Chondrocyte (in vitro differentiated cells): ENCODE data around the gene TAL1. TPM values are rescaled to one million over a fixed set of nuclear protein-coding genes. Genes with fewer than 3 reads are reported as not detected.
"Not testable (repeated sequence)": the region's sequence is repeated elsewhere in the genome, so short reads cannot be mapped to it uniquely, and the experiment has no call there.

Experiments
- DNase-seq: peaks from one replicate; pipeline ENCODE4 v3.0.0; 2021; ENCODE audit warnings: mixed read lengths, low spot score
- H3K27ac Mint-ChIP-seq: one replicate; pipeline ENCODE4 v1.8.0; 2021; ENCODE audit warnings: mild to moderate bottlenecking, moderate library complexity, mixed read lengths; ENCODE audit not compliant: unreplicated experiment
- H3K27me3 Mint-ChIP-seq: 2 replicates; pipeline ENCODE4 v1.8.0; 2021; ENCODE audit warnings: low read depth, mixed read lengths
- H3K36me3 Mint-ChIP-seq: 2 replicates; pipeline ENCODE4 v1.8.0; 2021; ENCODE audit warnings: low read depth, mixed read lengths
- H3K4me1 Mint-ChIP-seq: 2 replicates; pipeline ENCODE4 v1.8.0; 2021; ENCODE audit warnings: low read depth, mild to moderate bottlenecking, mixed read lengths
- H3K4me3 Mint-ChIP-seq: one replicate; pipeline ENCODE4 v1.8.0; 2021; ENCODE audit warnings: mild to moderate bottlenecking, moderate library complexity, mixed read lengths; ENCODE audit not compliant: unreplicated experiment
- H3K9me3 Mint-ChIP-seq: 2 replicates; pipeline ENCODE4 v1.8.0; 2021; ENCODE audit warnings: low read depth, mixed read lengths
- CTCF ChIP-seq: fragments of 200-600 bp; sonication (generic); IDR thresholded peaks from 2 replicates; pipeline ENCODE4 v1.5.0; 2021; ENCODE audit warnings: antibody characterized with exemption, mild to moderate bottlenecking, moderate library complexity
- total RNA-seq: library from RNA; stranded (reverse); gene quantifications from 3 replicates; pipeline ENCODE4 v1.2.1, GENCODE V29; 2021

Gene TAL1
- total RNA-seq, 1 donor from 2014 or later: 0.10 TPM

GRCh38 chr1:47201179-47201578, 30.8 kb downstream of the TAL1 start:
- peaks cover 48% of the 10 kb centered on the region for H3K27me3 Mint-ChIP-seq
- no peaks in the 10 kb centered on the region for H3K36me3 Mint-ChIP-seq
- H3K27ac Mint-ChIP-seq: no peak overlapping the region
- no peak for DNase-seq
- H3K9me3 Mint-ChIP-seq: peaks cover 8% of the 10 kb centered on the region
- no peak for TF ChIP-seq CTCF
- H3K4me3 Mint-ChIP-seq: no peak overlapping the region
- peaks cover 5% of the 10 kb centered on the region for H3K4me1 Mint-ChIP-seq

- Mint-ChIP-seq H3K27me3 (peaks cover 28% of the 10 kb centered on the region), H3K4me1 (peaks cover 5% of the 10 kb centered on the region), H3K9me3 (peaks cover 3% of the 10 kb centered on the region), H3K36me3 (no peaks in the 10 kb centered on the region), H3K27ac (no peak overlapping the region), H3K4me3 (no peak overlapping the region)
- TF ChIP-seq CTCF: no peak
- DNase-seq: no peak
Measured at GRCh38 chr1:47198214-47198613, 33.8 kb downstream of the TAL1 start.

DNA sequence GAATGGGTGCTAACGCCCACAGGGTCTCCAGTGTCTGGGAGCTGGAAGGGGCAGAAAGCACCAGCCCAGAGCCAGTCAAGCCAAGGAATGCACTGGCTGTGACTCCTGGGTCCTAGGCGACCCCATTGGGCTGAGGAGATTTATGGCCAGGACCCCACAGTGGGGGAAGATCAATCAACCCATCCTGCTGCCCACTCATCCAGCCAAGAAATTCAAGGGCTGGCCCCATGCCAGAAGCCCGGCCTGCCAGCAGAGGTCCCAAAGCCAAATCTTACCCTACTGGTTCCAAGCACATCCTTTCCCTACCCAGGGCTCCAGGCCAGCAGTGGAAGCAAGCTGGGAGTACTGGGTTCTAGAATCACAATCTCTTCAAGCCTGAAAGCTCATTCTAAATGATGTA, 35.4 kb downstream of the TAL1 start:
- Mint-ChIP-seq H3K4me1 (peaks cover 16% of the 10 kb centered on the region), H3K27ac (no peak overlapping the region), H3K36me3 (no peaks in the 10 kb centered on the region), H3K9me3 (no peaks in the 10 kb centered on the region), H3K27me3 (peaks cover 28% of the 10 kb centered on the region), H3K4me3 (no peak overlapping the region)
- TF ChIP-seq CTCF: no peak
- no peak for DNase-seq

- not testable (repeated sequence) for H3K4me3 Mint-ChIP-seq, H3K36me3 Mint-ChIP-seq, DNase-seq, H3K27ac Mint-ChIP-seq, H3K9me3 Mint-ChIP-seq
- H3K4me1 Mint-ChIP-seq: peaks cover 18% of the 10 kb centered on the region
- H3K27me3 Mint-ChIP-seq: peaks cover 26% of the 10 kb centered on the region
Measured at GRCh38 chr1:47195981-47196380, 36.0 kb downstream of the TAL1 start.

GRCh38 chr1:47194311-47194710, 37.7 kb downstream of the TAL1 start:
- Mint-ChIP-seq H3K4me3 (no peak overlapping the region), H3K9me3 (no peaks in the 10 kb centered on the region), H3K27me3 (peaks cover 21% of the 10 kb centered on the region), H3K27ac (no peak overlapping the region), H3K4me1 (peaks cover 27% of the 10 kb centered on the region), H3K36me3 (no peaks in the 10 kb centered on the region)
- no peak for DNase-seq
- no peak for TF ChIP-seq CTCF

GRCh38 chr1:47193496-47193895, 38.5 kb downstream of the TAL1 start:
- H3K27me3 Mint-ChIP-seq: peaks cover 12% of the 10 kb centered on the region
- H3K36me3 Mint-ChIP-seq, H3K27ac Mint-ChIP-seq, H3K9me3 Mint-ChIP-seq, H3K4me3 Mint-ChIP-seq, DNase-seq: not testable (repeated sequence)
- peaks cover 27% of the 10 kb centered on the region for H3K4me1 Mint-ChIP-seq
